Endothelial cell of umbilical vein (primary cell): ENCODE data around the gene PLCD4. TPM values are rescaled to one million over a fixed set of nuclear protein-coding genes. Genes with fewer than 3 reads are reported as not detected.

Source experiments
- BruUV-seq: library from RNA; stranded (reverse); fragments of 400-500 nt; replicated peaks from 2 replicates; lab custom pipeline; 2021; lab: Mats Ljungman, UMichigan
- CTCF ChIA-PET: fragments of 300-600, 350-600 bp; sonication (Branson Sonifier 250); formaldehyde crosslinking; loops from one replicate; lab custom pipeline; 2021; ENCODE audit warnings: antibody characterized with exemption, inconsistent platforms; lab: Charles Lee
- POLR2A ChIA-PET: fragments of 300-600, 350-600 bp; sonication (Branson Sonifier 250); formaldehyde crosslinking; loops from one replicate; lab custom pipeline; 2021; ENCODE audit warnings: antibody characterized with exemption, inconsistent platforms; lab: Charles Lee
- DNase-seq: peaks from one replicate; pipeline ENCODE4 v3.0.0-alpha.2; 2011; ENCODE audit warnings: low read depth, low spot score
- FAIRE-seq: peaks from 2 replicates; lab custom pipeline; 2011; peaks lifted over from hg19 to GRCh38; lab: Jason Lieb, UNC
- H2AFZ ChIP-seq: 2 replicates; pipeline ENCODE4 v1.6.0; 2012; ENCODE audit warnings: low read depth, low read length, control low read depth, inconsistent platforms
- H3K27ac ChIP-seq: 2 replicates; pipeline ENCODE4 v1.5.1; 2011; ENCODE audit warnings: low read depth, mild to moderate bottlenecking, control low read depth, low read length, moderate library complexity; ENCODE audit not compliant: insufficient read depth
- H3K27me3 ChIP-seq, 2 experiments: 2 replicates each; pipeline versions ENCODE4 v1.6.0 to v1.6.1; 2011; ENCODE audit warnings: low read length in 2 of 2, mixed read lengths in 1 of 2; ENCODE audit not compliant: control insufficient read depth in 2 of 2, insufficient read depth in 2 of 2
- H3K36me3 ChIP-seq, 2 experiments: 2 replicates in 1 of 2; 3 replicates in 1 of 2; pipeline ENCODE4 v1.5.1; 2011; ENCODE audit warnings: low read length in 2 of 2, mild to moderate bottlenecking in 1 of 2, moderate library complexity in 1 of 2; ENCODE audit not compliant: control insufficient read depth in 2 of 2, insufficient read depth in 2 of 2; ENCODE audit errors: extremely low read depth in 1 of 2
- H3K4me1 ChIP-seq: 3 replicates; pipeline ENCODE4 v1.5.1; 2011; ENCODE audit warnings: mild to moderate bottlenecking, low read length; ENCODE audit not compliant: control insufficient read depth, insufficient read depth; ENCODE audit errors: extremely low read depth
- H3K4me2 ChIP-seq: 2 replicates; pipeline ENCODE4 v1.6.1; 2011; ENCODE audit warnings: low read length, control low read depth, mixed read lengths; ENCODE audit not compliant: insufficient read depth
- H3K4me3 ChIP-seq, 3 experiments: fragments of 200-600 bp in 1 of 3; sonication (generic), shearing (Covaris generic) in 1 of 3; replicated peaks in 1 of 3; 2 replicates each; pipeline ENCODE4 v1.5.1; 2011 to 2016; ENCODE audit warnings: control low read depth in 3 of 3, low read length in 3 of 3, mild to moderate bottlenecking in 2 of 3, inconsistent platforms in 1 of 3, low read depth in 1 of 3, moderate library complexity in 1 of 3; ENCODE audit not compliant: insufficient read depth in 1 of 3
- H3K79me2 ChIP-seq: 2 replicates; pipeline ENCODE4 v1.6.0; 2012; ENCODE audit warnings: low read length, inconsistent platforms; ENCODE audit not compliant: control insufficient read depth, insufficient read depth
- H3K9ac ChIP-seq: replicated peaks from 2 replicates; pipeline ENCODE3; 2011; ENCODE audit warnings: low read length, control low read depth; ENCODE audit not compliant: insufficient read depth; ENCODE audit errors: extremely low read depth
- H3K9me1 ChIP-seq: replicated peaks from 3 replicates; pipeline ENCODE4 v1.6.0; 2011; ENCODE audit warnings: mild to moderate bottlenecking, low read length; ENCODE audit not compliant: control insufficient read depth, insufficient read depth; ENCODE audit errors: extremely low read depth
- H3K9me3 ChIP-seq: replicated peaks from 2 replicates; pipeline ENCODE4 v1.5.1; 2012; ENCODE audit warnings: low read length, inconsistent platforms; ENCODE audit not compliant: control insufficient read depth, insufficient read depth
- H4K20me1 ChIP-seq: replicated peaks from 2 replicates; pipeline ENCODE3; 2011; ENCODE audit warnings: mild to moderate bottlenecking, low read length; ENCODE audit not compliant: control insufficient read depth, insufficient read depth; ENCODE audit errors: extremely low read depth
- EZH2 ChIP-seq: IDR thresholded peaks from 2 replicates; pipeline ENCODE4 v1.6.1; 2012; ENCODE audit warnings: borderline replicate concordance, low read depth, mild to moderate bottlenecking, moderate library complexity, low read length, inconsistent platforms; ENCODE audit not compliant: severe bottlenecking
- FOS ChIP-seq: IDR thresholded peaks from 2 replicates; pipeline ENCODE4 v1.6.1; 2011; ENCODE audit warnings: mild to moderate bottlenecking, low read length, moderate library complexity, borderline replicate concordance; ENCODE audit not compliant: insufficient read depth
- GATA2 ChIP-seq: IDR thresholded peaks from 2 replicates; pipeline ENCODE4 v1.7.0; 2011; ENCODE audit warnings: low read depth, mild to moderate bottlenecking, moderate library complexity, mixed read lengths, low read length; ENCODE audit not compliant: insufficient read length, insufficient read depth
- JUN ChIP-seq: IDR thresholded peaks from 2 replicates; pipeline ENCODE4 v1.6.1; 2011; ENCODE audit warnings: borderline replicate concordance, low read depth; ENCODE audit not compliant: insufficient read length, insufficient read depth
- MYC ChIP-seq: IDR thresholded peaks from one replicate; pipeline ENCODE4 v1.6.1; 2011; ENCODE audit warnings: mild to moderate bottlenecking, low read depth, low read length
- POLR2A ChIP-seq: IDR thresholded peaks from 2 replicates; pipeline ENCODE4 v1.6.1; 2012; ENCODE audit warnings: low read depth, mild to moderate bottlenecking, control low read depth, low read length
- POLR2AphosphoS5 ChIP-seq: IDR thresholded peaks from 2 replicates; pipeline ENCODE4 v1.6.1; 2012; ENCODE audit warnings: low read depth, mild to moderate bottlenecking, control low read depth, low read length, moderate library complexity; ENCODE audit not compliant: insufficient read depth
- dilution Hi-C: fragments of 300-500 bp; cut with MboI; formaldehyde crosslinking; loops from one replicate; pipeline ENCODE4 v1.15.0; 2019; ENCODE audit warnings: low sequenced_read_pairs; ENCODE audit not compliant: extremely low pct_ligation_motif_present
- intact Hi-C: fragments of 100-400 bp; cut with micrococcal nuclease; formaldehyde crosslinking; loops from one replicate; pipeline ENCODE4 v1.10.0; 2022
- polyA plus RNA-seq, 4 experiments: library from polyadenylated mRNA; depleted of rRNA in 3 of 4; stranded (reverse) in 3 of 4; unstranded in 1 of 4; fragments of >200 nt; gene quantifications; 2 replicates each; pipeline versions ENCODE4 v1.2.1 to v1.2.3, GENCODE V29; 2011 to 2012; ENCODE audit warnings: missing spikeins in 1 of 4
- total RNA-seq: library from RNA; stranded (reverse); gene quantifications from 2 replicates; pipeline ENCODE4 v1.2.3, GENCODE V29; 2021
- TF ChIP-seq, protein P1 (sequence below), 2 donors: IDR thresholded peaks; 1 replicate in 1 of 2; 2 replicates in 1 of 2; pipeline ENCODE4 v1.5.1; 2011; ENCODE audit warnings: low read length in 2 of 2, mild to moderate bottlenecking in 2 of 2, moderate library complexity in 2 of 2, control low read depth in 1 of 2, inconsistent platforms in 1 of 2, low read depth in 1 of 2; ENCODE audit not compliant: insufficient read depth in 1 of 2; ENCODE audit errors: extremely low read depth in 1 of 2
- TF ChIP-seq, protein P2 (sequence below): IDR thresholded peaks from 2 replicates; pipeline ENCODE4 v1.6.1; 2011; ENCODE audit not compliant: insufficient read depth, insufficient read length

PLCD4 gene
- total and polyA plus RNA-seq, 2 donors (not counting 3 experiments of a cell fraction or from before 2014, with no cell fraction given), result 2.2 to 3.1 TPM

DNA sequence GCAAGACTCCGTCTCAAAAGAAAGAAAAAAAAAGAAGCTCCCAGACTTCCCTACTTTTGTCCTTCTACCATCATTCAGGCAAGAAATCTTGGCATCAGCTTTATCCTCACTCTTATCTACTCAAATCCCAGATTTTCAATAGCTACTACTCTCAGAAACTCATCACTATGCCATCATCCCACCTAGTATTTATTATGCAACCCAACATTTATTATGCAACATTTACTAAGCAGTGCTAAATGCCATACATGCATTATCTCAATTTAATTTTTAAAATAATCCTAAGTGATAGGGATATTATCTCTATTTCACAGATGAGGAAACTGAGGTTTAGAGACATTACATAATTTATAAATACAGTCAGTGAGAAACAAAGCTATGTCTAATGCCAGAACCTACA is 43.6 kb upstream of the PLCD4 start:
- Histone ChIP-seq H4K20me1 (no peaks in the 10 kb centered on the region), H3K36me3 (peaks cover 2 to 6% of the 10 kb centered on the region in 2 experiments), H3K9me1 (no peaks in the 10 kb centered on the region), H3K9me3 (no peaks in the 10 kb centered on the region), H3K4me2 (no peak overlapping the region), H3K4me3 (no peak overlapping the region), H3K79me2 (peaks cover 22% of the 10 kb centered on the region), H2AFZ (no peak overlapping the region), H3K27me3 (no peaks in the 10 kb centered on the region), H3K27ac (no peak overlapping the region), H3K4me1 (peaks cover 6% of the 10 kb centered on the region), H3K9ac (no peak overlapping the region)
- FAIRE-seq, result no peak
- CTCF ChIA-PET, result interaction anchor here (0.6 kb wide), 1 partner anchor 41 kb away, joined by 3 read pairs; no protein-coding TSS in a partner anchor
- POLR2A ChIA-PET, result no interaction called here
- dilution Hi-C loops, result no loop called here
- TF ChIP-seq POLR2AphosphoS5, result no peak
- no peak for TF ChIP-seq POLR2A
- TF ChIP-seq MYC, result no peak
- no peak for TF ChIP-seq EZH2
- TF ChIP-seq FOS, result no peak
- TF ChIP-seq JUN, result no peak
- TF ChIP-seq, protein P1, sequence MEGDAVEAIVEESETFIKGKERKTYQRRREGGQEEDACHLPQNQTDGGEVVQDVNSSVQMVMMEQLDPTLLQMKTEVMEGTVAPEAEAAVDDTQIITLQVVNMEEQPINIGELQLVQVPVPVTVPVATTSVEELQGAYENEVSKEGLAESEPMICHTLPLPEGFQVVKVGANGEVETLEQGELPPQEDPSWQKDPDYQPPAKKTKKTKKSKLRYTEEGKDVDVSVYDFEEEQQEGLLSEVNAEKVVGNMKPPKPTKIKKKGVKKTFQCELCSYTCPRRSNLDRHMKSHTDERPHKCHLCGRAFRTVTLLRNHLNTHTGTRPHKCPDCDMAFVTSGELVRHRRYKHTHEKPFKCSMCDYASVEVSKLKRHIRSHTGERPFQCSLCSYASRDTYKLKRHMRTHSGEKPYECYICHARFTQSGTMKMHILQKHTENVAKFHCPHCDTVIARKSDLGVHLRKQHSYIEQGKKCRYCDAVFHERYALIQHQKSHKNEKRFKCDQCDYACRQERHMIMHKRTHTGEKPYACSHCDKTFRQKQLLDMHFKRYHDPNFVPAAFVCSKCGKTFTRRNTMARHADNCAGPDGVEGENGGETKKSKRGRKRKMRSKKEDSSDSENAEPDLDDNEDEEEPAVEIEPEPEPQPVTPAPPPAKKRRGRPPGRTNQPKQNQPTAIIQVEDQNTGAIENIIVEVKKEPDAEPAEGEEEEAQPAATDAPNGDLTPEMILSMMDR (IDR thresholded peaks at IDR 0.05; ENCODE audit: extremely low read depth in 1 of 2, insufficient read depth in 1 of 2, low read depth in 1 of 2, low read length in 2 of 2), result no peak
- TF ChIP-seq GATA2, result no peak
- TF ChIP-seq, protein P2, sequence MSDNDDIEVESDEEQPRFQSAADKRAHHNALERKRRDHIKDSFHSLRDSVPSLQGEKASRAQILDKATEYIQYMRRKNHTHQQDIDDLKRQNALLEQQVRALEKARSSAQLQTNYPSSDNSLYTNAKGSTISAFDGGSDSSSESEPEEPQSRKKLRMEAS, result no peak
- intact Hi-C loops, result loop anchor here (10.0 kb wide), 1 partner anchor 821 kb away; the partner anchor contains the start of gene DNPEP
- no peak for DNase-seq
- no TSS peak for BruUV-seq
